BJ (cell line): ENCODE results near the gene EIF4E1B. TPM values are rescaled to one million over a fixed set of nuclear protein-coding genes. Genes with fewer than 3 reads are reported as not detected.

Experiments used
- CTCF ChIA-PET: fragments of 350-600 bp; formaldehyde crosslinking; extraction: SDS; loops from one replicate; lab custom pipeline; 2021; ENCODE audit warnings: antibody characterized with exemption, inconsistent platforms; lab: Yijun Ruan, JAX
- POLR2A ChIA-PET: fragments of 300-600 bp; sonication (Branson Sonifier 250); formaldehyde crosslinking; extraction: SDS; loops from one replicate; lab custom pipeline; 2021; ENCODE audit warnings: antibody characterized with exemption; lab: Charles Lee
- DNase-seq: peaks from one replicate; pipeline ENCODE4 v3.0.0-alpha.2; 2011; ENCODE audit warnings: low read depth
- H3K27me3 ChIP-seq: 2 replicates; pipeline ENCODE4 v1.6.0; 2011; ENCODE audit warnings: low read length; ENCODE audit not compliant: control insufficient read depth, insufficient read depth
- H3K36me3 ChIP-seq: 2 replicates; pipeline ENCODE4 v1.5.1; 2011; ENCODE audit warnings: low read length; ENCODE audit not compliant: control insufficient read depth, insufficient read depth
- H3K4me3 ChIP-seq: 2 replicates; pipeline ENCODE4 v1.5.1; 2011; ENCODE audit warnings: low read depth, mild to moderate bottlenecking, control low read depth, low read length
- CTCF ChIP-seq: IDR thresholded peaks from 2 replicates; pipeline ENCODE4 v1.5.1; 2011; ENCODE audit warnings: low read depth, mild to moderate bottlenecking, control low read depth, inconsistent platforms, low read length, moderate library complexity; ENCODE audit not compliant: insufficient read depth
- polyA plus RNA-seq: library from polyadenylated mRNA; depleted of rRNA; stranded (reverse); fragments of >200 nt; gene quantifications from 2 replicates; pipeline ENCODE4 v1.2.3, GENCODE V29; 2011

EIF4E1B gene
- polyA plus RNA-seq, 1 experiment: not detected

GRCh38 chr5:176638437-176638836, 8.0 kb downstream of the EIF4E1B start:
- DNase-seq: no peak
- Histone ChIP-seq H3K27me3 (peaks cover 18% of the 10 kb centered on the region), H3K4me3 (no peak overlapping the region), H3K36me3 (no peaks in the 10 kb centered on the region)
- CTCF ChIA-PET: no interaction called here
- POLR2A ChIA-PET: interaction anchor here (0.6 kb wide), 1 partner anchor 101 kb away, joined by 3 read pairs; the partner anchor contains the start of gene RNF44
- TF ChIP-seq CTCF: no peak

- ChIA-PET POLR2A (no interaction called here), CTCF (no interaction called here)
- Histone ChIP-seq H3K4me3 (no peak overlapping the region), H3K36me3 (no peaks in the 10 kb centered on the region), H3K27me3 (peaks cover 15% of the 10 kb centered on the region)
- DNase-seq: no peak
- TF ChIP-seq CTCF: no peak
These were observed 8.7 kb downstream of the EIF4E1B start for GRCh38 chr5:176639208-176639607.

GRCh38 chr5:176639981-176640380, 9.5 kb downstream of the EIF4E1B start:
- POLR2A ChIA-PET: no interaction called here
- CTCF ChIA-PET: no interaction called here
- no peak for TF ChIP-seq CTCF
- Histone ChIP-seq H3K4me3 (no peak overlapping the region), H3K36me3 (no peaks in the 10 kb centered on the region), H3K27me3 (peaks cover 13% of the 10 kb centered on the region)
- DNase-seq: no peak

GRCh38 chr5:176640616-176641015, 10.1 kb downstream of the EIF4E1B start:
- POLR2A ChIA-PET: no interaction called here
- DNase-seq: no peak
- CTCF ChIA-PET: interaction anchor here (1.3 kb wide), 1 partner anchor 10 kb away, joined by 3 read pairs; the partner anchor contains the start of gene EIF4E1B
- no peak for TF ChIP-seq CTCF
- Histone ChIP-seq H3K27me3 (peaks cover 8% of the 10 kb centered on the region), H3K36me3 (no peaks in the 10 kb centered on the region), H3K4me3 (no peak overlapping the region)

- Histone ChIP-seq H3K36me3 (no peaks in the 10 kb centered on the region), H3K4me3 (no peak overlapping the region), H3K27me3 (no peaks in the 10 kb centered on the region; the same call in 1 of the 2 replicates)
- TF ChIP-seq CTCF: no peak
- no peak for DNase-seq
- ChIA-PET POLR2A (no interaction called here), CTCF (interaction anchor here (1.1 to 1.7 kb wide), 2 partner anchors 18 to 69 kb away, joined by 3 to 5 read pairs; no protein-coding TSS in a partner anchor)
These were observed 12.4 kb downstream of the EIF4E1B start for GRCh38 chr5:176642675-176643490.
